Vein endothelial cell (primary cell): ENCODE results near the gene IGFBP6. TPM values are rescaled to one million over a fixed set of nuclear protein-coding genes. Genes with fewer than 3 reads are reported as not detected.

Experiments used
- small RNA-seq: library from RNA; depleted of rRNA; stranded (forward); fragments of <200 nt; gene quantifications from one replicate; pipeline ENCODE3, GENCODE V24; 2012
- total RNA-seq: library from RNA; depleted of rRNA; stranded (reverse); fragments of >200 nt; gene quantifications from 2 replicates; pipeline ENCODE4 v1.2.3, GENCODE V29; 2012

IGFBP6 gene, protein sequence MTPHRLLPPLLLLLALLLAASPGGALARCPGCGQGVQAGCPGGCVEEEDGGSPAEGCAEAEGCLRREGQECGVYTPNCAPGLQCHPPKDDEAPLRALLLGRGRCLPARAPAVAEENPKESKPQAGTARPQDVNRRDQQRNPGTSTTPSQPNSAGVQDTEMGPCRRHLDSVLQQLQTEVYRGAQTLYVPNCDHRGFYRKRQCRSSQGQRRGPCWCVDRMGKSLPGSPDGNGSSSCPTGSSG
- total RNA-seq = 8.2 and 8.5 TPM in 2 replicates

DNA sequence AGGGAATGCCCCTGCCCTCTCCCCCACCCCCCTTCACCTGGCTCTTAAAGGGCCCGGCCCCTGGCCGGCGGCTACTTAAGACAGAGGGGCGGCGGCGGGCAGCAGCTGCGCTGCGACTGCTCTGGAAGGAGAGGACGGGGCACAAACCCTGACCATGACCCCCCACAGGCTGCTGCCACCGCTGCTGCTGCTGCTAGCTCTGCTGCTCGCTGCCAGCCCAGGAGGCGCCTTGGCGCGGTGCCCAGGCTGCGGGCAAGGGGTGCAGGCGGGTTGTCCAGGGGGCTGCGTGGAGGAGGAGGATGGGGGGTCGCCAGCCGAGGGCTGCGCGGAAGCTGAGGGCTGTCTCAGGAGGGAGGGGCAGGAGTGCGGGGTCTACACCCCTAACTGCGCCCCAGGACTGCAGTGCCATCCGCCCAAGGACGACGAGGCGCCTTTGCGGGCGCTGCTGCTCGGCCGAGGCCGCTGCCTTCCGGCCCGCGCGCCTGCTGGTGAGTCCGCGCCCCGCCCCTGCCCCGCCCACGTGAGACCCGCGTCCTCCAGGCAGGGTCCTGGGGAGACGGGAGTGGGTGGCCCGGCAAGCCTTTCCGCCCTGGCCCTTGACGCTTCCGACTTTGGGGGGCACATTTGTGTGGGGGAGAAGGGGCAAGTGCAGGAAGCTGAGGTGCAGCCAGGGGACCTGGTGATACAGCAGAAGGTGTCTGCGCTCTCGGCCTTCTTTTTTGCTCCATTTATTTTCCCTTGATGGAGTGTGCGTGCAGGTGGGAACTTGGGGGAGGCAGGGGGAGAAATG is at the start of gene IGFBP6:
TSS of gene IGFBP6 (plus strand) at position 104 of the 790 bp plus-strand sequence. CDS start at position 155, 51 bp downstream.

DNA sequence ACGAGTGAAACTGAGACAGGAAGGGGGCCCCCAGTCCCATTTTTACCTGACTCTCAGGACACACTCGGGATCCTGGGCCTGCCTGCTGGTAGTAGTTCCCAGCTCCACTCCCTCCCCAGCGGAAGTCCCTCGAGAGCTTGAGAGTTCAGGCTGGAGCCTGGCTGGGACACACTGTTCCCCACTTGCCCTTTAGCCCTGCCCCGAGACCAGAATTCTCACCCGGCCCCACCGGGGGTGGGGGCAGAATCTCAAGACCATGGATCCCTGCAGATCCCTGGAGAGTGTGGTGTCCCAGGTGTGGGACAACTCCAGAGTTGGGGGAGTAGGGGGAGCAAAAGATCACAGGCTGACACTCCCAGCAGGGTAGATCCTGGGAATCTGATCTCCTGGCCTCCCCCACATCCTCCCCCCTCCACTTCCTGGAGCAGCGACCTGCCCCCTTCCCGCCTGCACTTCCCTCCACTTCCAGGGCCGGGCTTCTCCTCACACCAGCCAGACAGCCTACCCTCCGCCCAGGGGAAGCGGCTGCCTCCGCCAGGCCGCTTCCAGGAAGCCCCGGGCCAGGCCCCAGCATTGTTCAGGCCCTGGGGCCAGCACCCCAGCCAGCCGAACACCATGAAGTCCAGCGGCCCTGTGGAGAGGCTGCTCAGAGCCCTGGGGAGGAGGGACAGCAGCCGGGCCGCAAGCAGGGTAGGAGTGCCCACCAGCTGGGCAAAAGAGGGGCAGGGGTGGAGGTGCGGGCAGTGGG is 47.7 kb upstream of the IGFBP6 start, which contains the start of gene TNS2:
TSS of gene TNS2 (plus strand) at position 495 of the 748 bp plus-strand sequence. CDS start at position 616, 121 bp downstream.

DNA sequence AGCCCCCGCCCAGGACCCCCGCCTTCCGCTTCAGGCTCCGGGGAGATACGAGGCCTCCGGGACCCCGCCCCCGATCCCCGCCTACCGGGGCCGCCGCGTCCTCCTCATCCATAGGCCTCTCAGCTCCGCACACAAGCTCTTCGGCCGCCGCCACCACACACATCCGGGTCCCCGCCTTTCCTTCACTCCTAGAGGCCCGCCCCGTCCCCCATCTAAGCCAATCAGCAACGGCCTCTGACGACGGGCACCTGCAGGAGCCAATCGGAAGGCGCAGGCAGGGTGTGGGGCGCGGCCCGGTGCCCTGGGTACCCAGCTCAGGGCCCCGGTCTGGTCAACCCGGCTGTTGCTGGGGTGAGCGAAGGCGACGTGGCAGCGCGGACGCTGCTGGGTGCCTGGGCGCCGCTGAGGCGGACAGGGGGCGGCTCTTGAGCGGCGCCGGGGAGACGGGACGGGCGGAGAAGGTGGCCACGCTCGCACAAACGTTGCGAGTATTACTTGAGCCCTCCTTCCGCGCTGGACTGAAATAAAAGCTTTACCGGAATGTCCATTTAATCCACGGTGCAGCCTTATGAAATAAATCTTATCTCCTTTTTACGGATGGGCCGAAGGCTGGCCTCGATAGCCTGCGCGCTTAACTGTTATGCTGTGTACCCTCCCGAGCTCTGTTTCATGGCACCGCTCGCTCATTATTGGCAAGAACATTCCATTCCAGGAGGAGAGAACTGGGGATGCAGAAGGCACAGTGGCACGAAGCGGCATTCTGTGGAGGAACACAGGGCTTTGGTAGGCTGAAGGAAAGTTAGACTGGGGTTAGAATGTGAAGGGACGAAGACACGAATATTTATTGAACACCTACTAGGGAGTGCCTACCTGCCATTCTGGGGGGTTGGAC is 18.0 kb upstream of the IGFBP6 start, which contains the start of gene SPRYD3:
TSS of gene SPRYD3 (minus strand) at position 165 of the 892 bp plus-strand sequence. CDS start at position 108, 57 bp downstream.

DNA sequence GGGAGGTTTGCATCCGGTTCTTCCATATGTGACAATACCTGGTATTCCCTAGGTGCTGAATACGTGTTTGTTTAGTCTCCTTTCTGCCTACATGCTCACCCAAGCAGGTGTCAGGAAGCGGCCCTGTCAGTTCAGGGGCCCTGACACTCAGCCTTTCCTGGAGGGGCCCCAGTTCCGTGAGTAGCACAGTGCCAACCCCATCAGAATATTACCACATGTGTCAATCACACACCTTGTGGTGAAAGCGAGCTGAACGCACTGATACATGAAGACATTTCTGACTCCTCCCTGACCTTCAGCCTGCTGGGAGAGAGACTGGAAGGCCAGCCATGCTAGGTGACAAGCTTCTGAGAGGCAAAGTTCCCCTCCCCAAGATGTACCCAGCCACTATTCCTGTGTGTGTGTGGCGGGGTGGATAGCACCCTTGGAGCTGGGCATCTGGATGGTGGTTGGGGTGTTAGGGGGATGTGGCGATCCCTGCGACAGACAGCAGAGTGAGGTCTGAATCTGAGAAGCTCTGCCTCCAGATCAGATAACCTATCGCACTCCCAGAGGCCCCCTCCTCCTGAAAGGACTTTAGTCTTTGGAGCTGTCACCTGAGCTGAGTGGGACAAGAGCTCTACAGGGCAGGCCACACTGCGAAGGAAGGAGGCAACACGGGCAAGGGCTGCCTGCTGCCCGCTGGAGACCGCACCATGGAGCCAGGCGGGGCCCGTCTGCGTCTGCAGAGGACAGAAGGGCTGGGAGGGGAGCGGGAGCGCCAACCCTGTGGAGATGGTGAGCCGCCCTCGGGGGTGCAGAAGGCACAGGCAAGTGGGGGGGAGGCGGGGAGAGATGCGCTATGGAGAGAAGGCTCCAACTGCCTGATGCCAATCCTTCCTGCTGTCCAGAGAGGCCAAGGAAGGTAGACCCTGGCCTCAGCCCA is 5.7 kb downstream of the IGFBP6 start, which contains the start of gene SOAT2:
TSS of gene SOAT2 (plus strand) at position 604 of the 925 bp plus-strand sequence. CDS start at position 696, 92 bp downstream.

Small RNAs within 50 kb of the gene (small RNA-seq; reads per million reads assigned to genes)
- not detected for gene HIGD1AP1
- not detected for gene MIR6757
- gene RNU6-333P = not detected

Other genes with a start within 250 kb of the IGFBP6 start
- not detected in 2 replicates for gene KRT78, start 248.7 kb upstream of the IGFBP6 start, total RNA-seq
- gene KRT8, start 192.6 kb upstream of the IGFBP6 start, total RNA-seq = 12.5 and 21.6 TPM in 2 replicates
- gene KRT18, start 148.5 kb upstream of the IGFBP6 start, total RNA-seq = 282 and 365 TPM in 2 replicates
- 1,037 and 1,409 TPM in 2 replicates for gene EIF4B, start 91.2 kb upstream of the IGFBP6 start, total RNA-seq
- 50.4 and 54.2 TPM in 2 replicates for gene TNS2, start 47.6 kb upstream of the IGFBP6 start, total RNA-seq
- 23.0 and 28.7 TPM in 2 replicates for gene SPRYD3, start 18.3 kb upstream of the IGFBP6 start, total RNA-seq
- gene SOAT2, start 5.8 kb downstream of the IGFBP6 start, total RNA-seq = not detected in 2 replicates
- gene ZNF740, start 83.1 kb downstream of the IGFBP6 start, total RNA-seq = 14.2 and 15.0 TPM in 2 replicates
- gene CSAD, start 83.3 kb downstream of the IGFBP6 start, total RNA-seq = 3.7 and 7.5 TPM in 2 replicates
- under 0.01 TPM in 1 of 2 replicates, not detected in the other for gene ITGB7, start 109.6 kb downstream of the IGFBP6 start, total RNA-seq
- gene RARG, start 134.5 kb downstream of the IGFBP6 start, total RNA-seq = 8.5 and 12.3 TPM in 2 replicates
- 6.2 and 10.9 TPM in 2 replicates for gene ESPL1, start 170.6 kb downstream of the IGFBP6 start, total RNA-seq
- gene PFDN5, start 197.9 kb downstream of the IGFBP6 start, total RNA-seq = 308 and 327 TPM in 2 replicates
- 34.2 and 45.7 TPM in 2 replicates for gene MYG1, start 202.0 kb downstream of the IGFBP6 start, total RNA-seq
- gene AAAS, start 223.9 kb downstream of the IGFBP6 start, total RNA-seq = 51.0 and 53.5 TPM in 2 replicates
- not detected in 2 replicates for gene SP7, start 238.7 kb downstream of the IGFBP6 start, total RNA-seq